Prostate gland (tissue), 2 donors: ENCODE data around the gene FTCD. TPM values are rescaled to one million over a fixed set of nuclear protein-coding genes. Genes with fewer than 3 reads are reported as not detected.

Experiments
- DNase-seq: peaks from one replicate; pipeline ENCODE4 v3.0.0-alpha.2; 2019; ENCODE audit warnings: low spot score
- H3K27ac ChIP-seq, 2 donors: fragments of 200-600 bp; sonication (generic); 2 replicates each; pipeline ENCODE4 v1.5.1; 2017 to 2019
- H3K27me3 ChIP-seq: fragments of 200-600 bp; sonication (generic); replicated peaks from 2 replicates; pipeline ENCODE4 v1.5.1; 2019; ENCODE audit not compliant: insufficient read depth
- H3K36me3 ChIP-seq, 2 donors: fragments of 200-600 bp; sonication (generic); 1 replicate in 1 of 2; 2 replicates in 1 of 2; pipeline versions ENCODE4 v1.5.1 to v1.8.1; 2017 to 2019
- H3K4me1 ChIP-seq: fragments of 200-600 bp; sonication (generic); replicated peaks from 2 replicates; pipeline ENCODE4 v1.5.1; 2019
- H3K4me3 ChIP-seq, 2 donors: fragments of 200-600 bp; sonication (generic); 2 replicates each; pipeline ENCODE4 v1.5.1; 2017 to 2019
- H3K9me3 ChIP-seq: fragments of 200-600 bp; sonication (generic); 2 replicates; pipeline ENCODE4 v1.5.1; 2017
- POLR2A ChIP-seq: fragments of 450-650 bp; IDR thresholded peaks from one replicate; pipeline ENCODE4 v1.6.1; 2016; ENCODE audit warnings: antibody characterized with exemption, mild to moderate bottlenecking
- POLR2AphosphoS5 ChIP-seq: sonication (generic); formaldehyde crosslinking; IDR thresholded peaks from one replicate; pipeline ENCODE4 v1.6.1; 2017; ENCODE audit warnings: antibody characterized with exemption
- WGBS: methylation state at CpG from one replicate; pipeline ENCODE4 v1.1.5; 2018; 5-methylcytosine and 5-hydroxymethylcytosine counted together
- intact Hi-C: fragments of 100-400 bp; cut with DNase I; formaldehyde crosslinking; loops from one replicate; pipeline ENCODE4 v1.14.2; 2022
- total RNA-seq, 2 donors: library from RNA; depleted of rRNA; stranded (reverse); fragments of >200 nt; gene quantifications; one replicate each; pipeline ENCODE4 v1.1.0, GENCODE V29; 2016
- TF ChIP-seq, protein P1 (sequence below), 4 experiments: fragments of 200-600 bp in 2 of 4; fragments of 450-650 bp in 2 of 4; sonication (generic) in 2 of 4; IDR thresholded peaks; 1 replicate in 3 of 4; 2 replicates in 1 of 4; pipeline ENCODE4 v1.5.1; 2016 to 2019; ENCODE audit warnings: antibody characterized with exemption in 4 of 4, mild to moderate bottlenecking in 2 of 4, moderate library complexity in 2 of 4

Gene FTCD
- total RNA-seq, 2 donors from 2014 or later = 1.4 to 19.0 TPM

DNA sequence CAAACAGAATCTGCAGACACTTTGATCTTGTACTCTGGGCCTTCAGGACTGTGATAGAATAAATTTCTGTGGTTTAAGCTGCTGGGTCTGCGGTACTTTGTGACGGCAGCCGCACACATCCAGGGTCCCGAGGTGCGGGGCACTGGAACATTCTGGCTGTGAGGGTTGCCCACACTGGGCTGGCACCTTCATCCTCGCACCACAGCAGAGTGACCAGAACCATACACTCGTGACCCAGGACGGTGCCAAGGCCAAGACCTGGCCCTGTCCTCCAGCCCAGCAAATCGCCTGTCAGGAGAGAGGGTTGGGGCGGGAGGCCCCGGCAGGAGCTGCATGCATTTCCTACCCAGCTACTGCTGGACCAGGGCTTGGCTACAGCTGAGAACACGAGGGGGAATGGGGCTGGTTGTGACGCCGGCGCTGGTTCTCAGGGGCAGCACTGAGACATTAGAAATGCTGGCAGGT is 2.6 kb upstream of the FTCD start:
- no peaks in the 10 kb centered on the region for H3K4me1 ChIP-seq
- H3K36me3 ChIP-seq = no peaks in the 10 kb centered on the region
- peak overlapping the region in 1 of 2 donors; percentile 97 for H3K27ac ChIP-seq
- TF ChIP-seq POLR2AphosphoS5 (no peak), POLR2A (no peak)
- TF ChIP-seq, protein P1, sequence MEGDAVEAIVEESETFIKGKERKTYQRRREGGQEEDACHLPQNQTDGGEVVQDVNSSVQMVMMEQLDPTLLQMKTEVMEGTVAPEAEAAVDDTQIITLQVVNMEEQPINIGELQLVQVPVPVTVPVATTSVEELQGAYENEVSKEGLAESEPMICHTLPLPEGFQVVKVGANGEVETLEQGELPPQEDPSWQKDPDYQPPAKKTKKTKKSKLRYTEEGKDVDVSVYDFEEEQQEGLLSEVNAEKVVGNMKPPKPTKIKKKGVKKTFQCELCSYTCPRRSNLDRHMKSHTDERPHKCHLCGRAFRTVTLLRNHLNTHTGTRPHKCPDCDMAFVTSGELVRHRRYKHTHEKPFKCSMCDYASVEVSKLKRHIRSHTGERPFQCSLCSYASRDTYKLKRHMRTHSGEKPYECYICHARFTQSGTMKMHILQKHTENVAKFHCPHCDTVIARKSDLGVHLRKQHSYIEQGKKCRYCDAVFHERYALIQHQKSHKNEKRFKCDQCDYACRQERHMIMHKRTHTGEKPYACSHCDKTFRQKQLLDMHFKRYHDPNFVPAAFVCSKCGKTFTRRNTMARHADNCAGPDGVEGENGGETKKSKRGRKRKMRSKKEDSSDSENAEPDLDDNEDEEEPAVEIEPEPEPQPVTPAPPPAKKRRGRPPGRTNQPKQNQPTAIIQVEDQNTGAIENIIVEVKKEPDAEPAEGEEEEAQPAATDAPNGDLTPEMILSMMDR (IDR thresholded peaks at IDR 0.05) = no peak
- no peak overlapping the region for H3K4me3 ChIP-seq
- no peak for DNase-seq
- 85% methylated on average over 15 of the region's 15 CpGs for WGBS
- H3K9me3 ChIP-seq = no peaks in the 10 kb centered on the region
- intact Hi-C loops = loop anchor here (10.0 kb wide), 1 partner anchor 167 kb away; the partner anchor contains the start of genes C21orf58 and PCNT
- no peaks in the 10 kb centered on the region for H3K27me3 ChIP-seq

DNA sequence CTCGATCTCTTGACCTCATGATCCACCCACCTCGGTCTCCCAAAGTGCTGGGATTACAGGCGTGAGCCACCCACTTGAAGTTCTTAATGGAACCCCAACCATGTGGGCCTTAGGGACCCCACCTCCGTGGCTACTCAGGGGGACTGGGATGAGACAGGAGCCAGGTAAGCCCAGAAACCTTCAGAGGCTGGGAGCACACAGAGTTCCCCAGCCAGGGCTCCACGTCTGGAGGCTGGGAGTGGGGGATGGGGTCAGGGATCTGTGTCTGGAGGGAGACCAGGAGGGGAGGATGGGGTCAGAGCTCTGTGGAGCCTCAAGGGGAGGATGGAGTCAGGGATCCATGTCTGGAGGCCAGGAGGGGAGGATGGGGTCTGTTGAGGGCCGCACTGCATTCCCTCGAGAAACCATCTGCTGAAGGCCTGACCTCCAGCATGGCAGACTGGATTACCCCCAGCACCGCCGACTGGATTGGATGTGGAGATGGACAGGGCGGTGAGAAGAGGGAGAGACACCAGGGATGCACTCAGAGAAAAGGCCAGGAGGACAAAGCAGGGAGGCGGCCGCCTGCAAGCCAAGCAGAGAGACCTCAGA is 2.1 kb upstream of the FTCD start:
- no peak for TF ChIP-seq POLR2AphosphoS5
- TF ChIP-seq, protein P1 (IDR thresholded peaks at IDR 0.05) = no peak
- TF ChIP-seq POLR2A = no peak
- Histone ChIP-seq H3K27ac (peak overlapping the region in 1 of 2 donors; percentile 97), H3K27me3 (no peaks in the 10 kb centered on the region), H3K9me3 (no peaks in the 10 kb centered on the region), H3K4me1 (no peaks in the 10 kb centered on the region), H3K36me3 (no peaks in the 10 kb centered on the region), H3K4me3 (no peak overlapping the region)
- no peak for DNase-seq
- intact Hi-C loops = loop anchor here (10.0 kb wide), 1 partner anchor 167 kb away; the partner anchor contains the start of genes C21orf58 and PCNT
- WGBS = 92% methylated on average over 12 of the region's 12 CpGs

DNA sequence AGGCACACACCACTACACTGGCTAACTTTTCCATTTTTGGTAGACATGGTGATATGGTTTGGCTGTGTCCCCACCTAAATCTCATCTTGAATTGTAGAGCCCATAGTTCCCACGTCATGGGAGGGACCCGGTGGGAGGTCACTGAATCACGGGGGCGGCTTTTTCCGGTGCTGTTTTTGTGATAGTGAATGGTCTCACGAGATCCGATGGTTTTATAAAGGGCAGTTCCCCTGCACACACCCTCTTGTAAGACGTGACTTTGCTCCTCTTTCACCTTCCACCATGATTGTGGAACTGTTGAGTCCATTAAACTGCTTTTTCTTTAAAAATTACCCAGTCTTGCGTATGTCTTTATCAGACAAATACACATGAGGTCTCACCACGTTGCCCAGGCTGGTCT is 1.3 kb upstream of the FTCD start:
- no peak for DNase-seq

DNA sequence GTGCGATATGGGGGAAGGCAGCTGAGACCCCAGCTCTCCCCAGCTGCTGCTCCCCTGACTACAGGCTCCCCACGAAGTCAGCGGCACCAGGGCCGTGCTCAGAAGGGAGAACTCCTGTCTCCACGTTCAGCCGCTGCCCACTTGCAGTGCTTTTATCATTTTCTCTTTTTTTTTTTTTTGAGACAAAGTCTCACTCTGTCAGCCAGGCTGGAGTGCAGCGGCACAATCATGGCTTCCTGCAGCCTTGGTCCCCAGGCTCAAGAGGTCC is 933 bp upstream of the FTCD start:
- no peak for DNase-seq
- H3K27me3 ChIP-seq = no peaks in the 10 kb centered on the region
- intact Hi-C loops = loop anchor here (10.0 kb wide), 1 partner anchor 168 kb away; the partner anchor contains the start of genes C21orf58 and PCNT
- no peaks in the 10 kb centered on the region for H3K36me3 ChIP-seq
- TF ChIP-seq, protein P1 (IDR thresholded peaks at IDR 0.05) = no peak
- no peak for TF ChIP-seq POLR2AphosphoS5
- TF ChIP-seq POLR2A = no peak
- H3K9me3 ChIP-seq = no peaks in the 10 kb centered on the region
- no peaks in the 10 kb centered on the region for H3K4me1 ChIP-seq
- no peak overlapping the region for H3K4me3 ChIP-seq
- 84% methylated on average over 7 of the region's 7 CpGs for WGBS
- H3K27ac ChIP-seq = no peak overlapping the region

More for the DNA sequence above, 1.3 kb upstream of the FTCD start:
- TF ChIP-seq POLR2A = no peak
- no peak for TF ChIP-seq POLR2AphosphoS5
- TF ChIP-seq, protein P1 (IDR thresholded peaks at IDR 0.05) = no peak
- no peaks in the 10 kb centered on the region for H3K36me3 ChIP-seq
- H3K27ac ChIP-seq = no peak overlapping the region
- no peaks in the 10 kb centered on the region for H3K4me1 ChIP-seq
- no peaks in the 10 kb centered on the region for H3K27me3 ChIP-seq
- 84% methylated on average over 10 of the region's 10 CpGs for WGBS
- no peaks in the 10 kb centered on the region for H3K9me3 ChIP-seq
- intact Hi-C loops = loop anchor here (10.0 kb wide), 1 partner anchor 168 kb away; the partner anchor contains the start of genes C21orf58 and PCNT
- H3K4me3 ChIP-seq = no peak overlapping the region

DNA sequence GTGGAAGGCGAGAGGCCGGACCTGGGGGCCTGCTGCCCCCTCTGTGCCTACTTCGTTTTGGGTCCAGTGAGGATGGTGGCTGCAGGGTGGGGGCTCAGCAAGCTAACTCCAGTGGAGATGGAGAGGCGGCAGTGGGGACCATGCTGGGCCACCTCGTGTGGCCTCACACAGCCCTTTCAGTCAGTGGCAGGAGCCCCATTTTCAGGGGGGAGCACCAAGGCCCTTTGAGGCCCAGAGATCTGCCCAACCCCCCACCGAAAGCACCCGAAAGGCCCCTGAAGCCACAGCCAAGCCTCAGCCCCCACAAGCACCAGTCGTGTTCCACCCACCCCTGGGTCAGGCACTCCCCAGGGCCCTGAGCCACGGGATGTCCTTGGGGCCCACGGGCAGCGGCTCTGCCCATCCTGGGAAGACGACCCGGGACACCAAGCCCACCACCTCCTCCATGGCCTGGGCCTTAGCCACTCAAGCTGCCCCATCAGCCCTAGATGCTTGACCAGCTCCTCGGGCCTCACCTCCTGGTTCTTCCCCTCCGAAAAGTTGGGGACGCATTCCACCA is 345 bp downstream of the FTCD start:
- WGBS = 93% methylated on average over 16 of the region's 16 CpGs
- Histone ChIP-seq H3K4me1 (no peaks in the 10 kb centered on the region), H3K27ac (peak overlapping the region in 1 of 2 donors; percentile 92), H3K4me3 (no peak overlapping the region), H3K36me3 (no peaks in the 10 kb centered on the region), H3K9me3 (no peaks in the 10 kb centered on the region), H3K27me3 (no peaks in the 10 kb centered on the region)
- DNase-seq = no peak
- intact Hi-C loops = loop anchor here (10.0 kb wide), 1 partner anchor 170 kb away; the partner anchor contains the start of genes C21orf58 and PCNT
- TF ChIP-seq POLR2A (no peak), POLR2AphosphoS5 (no peak)
- TF ChIP-seq, protein P1 (IDR thresholded peaks at IDR 0.05) = no peak
